Measurements from ENCODE around the gene RASL11B.

RASL11B gene

DNA sequence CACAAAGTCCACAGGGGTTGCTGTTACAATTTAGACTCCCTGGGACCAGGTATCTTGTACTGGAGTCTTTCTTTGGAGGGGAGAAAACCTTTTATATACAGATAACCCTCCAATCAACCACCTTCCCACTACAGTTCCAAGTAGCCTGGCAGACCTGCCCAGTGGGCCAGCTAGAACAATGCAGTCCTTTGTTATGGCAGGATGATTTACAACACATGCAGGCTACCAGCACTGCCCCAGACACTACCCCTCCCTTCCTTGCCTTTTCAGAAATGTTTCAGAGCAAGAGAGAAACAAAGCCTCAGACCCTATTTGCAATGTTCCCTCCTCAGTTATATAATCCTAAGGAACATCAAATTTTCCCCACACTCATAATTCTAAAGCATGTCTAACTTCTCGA lies 11.1 kb downstream of the RASL11B start:
- no peak for DNase-seq
- TF ChIP-seq POLR2A (IDR thresholded peaks at IDR 0.05; ENCODE audit: low read length) = no peak
- TF ChIP-seq GATA1 (IDR thresholded peaks at IDR 0.05; ENCODE audit: low read depth, low read length) = no peak

DNA sequence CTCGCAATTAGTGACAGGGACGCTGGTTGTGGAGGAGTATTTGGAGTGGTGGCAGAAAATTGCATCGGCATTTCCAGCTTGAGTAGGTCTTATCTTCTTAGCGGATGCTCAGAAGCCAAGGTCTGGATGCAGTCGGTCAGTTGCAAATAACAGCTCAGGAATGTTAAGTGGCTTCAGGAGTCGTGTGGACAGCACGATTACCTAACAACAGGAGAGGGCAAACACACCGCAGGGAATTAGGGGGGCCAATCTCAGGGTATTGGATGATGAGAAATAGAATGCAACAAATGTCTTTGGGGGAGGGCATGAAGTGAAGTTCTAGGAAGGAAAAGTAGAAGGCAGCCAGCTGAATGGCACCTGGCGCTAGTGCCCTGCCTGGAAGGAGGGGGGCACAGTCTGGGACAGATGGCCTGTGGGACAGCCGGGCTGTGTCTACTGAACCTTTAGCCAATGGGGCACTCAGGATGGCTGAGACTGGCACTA lies 11.8 kb downstream of the RASL11B start:
- TF ChIP-seq GATA1 (IDR thresholded peaks at IDR 0.05; ENCODE audit: low read depth, low read length) (no peak), POLR2A (IDR thresholded peaks at IDR 0.05; ENCODE audit: low read length) (no peak)
- no peak for DNase-seq

DNA sequence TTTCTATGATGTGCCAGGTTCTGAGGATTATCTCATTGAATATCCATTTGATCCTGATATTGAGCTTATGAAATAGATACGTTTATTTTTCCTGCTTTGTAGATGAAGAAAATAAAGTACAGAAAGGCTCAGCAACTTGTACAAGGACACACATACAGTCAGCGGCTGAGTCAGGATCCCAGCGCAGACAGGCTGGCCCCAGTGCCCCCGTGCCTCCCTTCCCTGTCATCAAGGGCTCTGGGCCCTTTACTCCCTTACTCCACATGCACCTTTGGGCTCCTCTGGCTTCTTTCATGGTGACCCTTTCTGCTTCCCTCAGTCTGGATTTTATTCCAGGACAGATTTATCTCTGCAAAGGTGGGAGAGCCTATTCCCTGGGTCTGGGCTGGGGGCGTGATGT lies 12.8 kb downstream of the RASL11B start:
- no peak for TF ChIP-seq POLR2A (IDR thresholded peaks at IDR 0.05; ENCODE audit: low read length)
- no peak for TF ChIP-seq GATA1 (IDR thresholded peaks at IDR 0.05; ENCODE audit: low read depth, low read length)
- no peak for DNase-seq

DNA sequence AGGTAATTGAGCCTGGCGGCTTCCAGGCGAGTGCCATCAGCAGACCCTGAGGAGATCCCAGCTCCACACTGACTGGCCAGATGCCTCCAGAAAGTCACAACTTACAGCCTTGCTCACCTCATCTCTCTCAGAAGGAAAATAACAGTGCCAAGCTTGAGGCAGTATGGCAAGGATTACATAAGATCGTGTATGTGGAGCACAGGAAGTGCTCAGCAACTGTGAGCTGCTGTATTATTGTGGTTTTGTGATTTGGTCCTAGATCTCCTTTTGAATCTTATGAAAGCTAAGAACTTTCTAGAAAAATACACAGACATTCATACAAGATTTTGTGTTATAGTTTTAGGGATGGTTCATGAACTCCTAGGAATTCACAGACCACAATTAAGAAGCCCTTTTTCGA lies 14.0 kb downstream of the RASL11B start:
- TF ChIP-seq POLR2A (IDR thresholded peaks at IDR 0.05; ENCODE audit: low read length) = no peak
- no peak for TF ChIP-seq GATA1 (IDR thresholded peaks at IDR 0.05; ENCODE audit: low read depth, low read length)

DNA sequence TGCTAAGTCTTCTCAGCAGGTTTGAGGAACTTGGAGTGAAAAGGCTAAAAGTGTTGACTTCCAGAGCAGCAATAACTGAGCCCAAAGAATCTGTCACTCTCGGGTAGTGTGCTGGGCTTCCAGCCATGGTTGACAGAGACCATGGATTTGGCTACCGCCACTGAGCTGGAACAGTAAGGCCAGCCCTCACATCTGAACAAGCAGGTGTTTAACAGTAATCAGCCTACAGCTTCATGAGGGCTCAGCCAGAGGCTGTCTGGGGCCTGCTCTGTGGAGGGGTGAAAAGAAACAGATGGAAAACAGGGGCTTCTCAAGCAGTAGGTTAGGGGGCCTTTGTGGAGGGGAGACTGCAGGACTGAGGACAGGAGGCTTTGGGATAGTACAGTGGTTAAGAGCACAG lies 14.9 kb downstream of the RASL11B start:
- TF ChIP-seq POLR2A (IDR thresholded peaks at IDR 0.05; ENCODE audit: low read length) (no peak), GATA1 (IDR thresholded peaks at IDR 0.05; ENCODE audit: low read depth, low read length) (no peak)
- DNase-seq = no peak

More for the DNA sequence above, 14.0 kb downstream of the RASL11B start:
- DNase-seq = no peak

DNA sequence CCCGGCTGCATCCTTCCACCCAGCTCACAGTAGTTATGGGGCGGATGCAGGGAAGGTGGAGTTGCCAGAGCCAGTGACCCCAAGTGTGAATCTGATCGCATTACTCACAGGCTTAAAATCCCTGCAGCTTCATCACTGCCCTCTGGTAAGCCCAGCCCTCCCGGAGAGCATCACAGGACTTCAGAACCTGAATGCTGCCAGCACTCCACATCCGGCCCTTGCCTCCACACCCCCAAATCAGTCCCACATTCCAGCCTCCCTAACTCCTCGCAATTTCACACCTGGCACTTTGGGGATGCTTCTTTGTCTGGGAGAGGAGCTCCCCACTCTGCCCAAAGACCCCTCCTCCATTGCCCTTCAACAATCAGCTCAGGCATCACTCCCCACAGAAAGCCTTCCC lies 15.6 kb downstream of the RASL11B start:
- no peak for TF ChIP-seq GATA1 (IDR thresholded peaks at IDR 0.05; ENCODE audit: low read depth, low read length)
- TF ChIP-seq POLR2A (IDR thresholded peaks at IDR 0.05; ENCODE audit: low read length) = no peak
- DNase-seq = no peak

DNA sequence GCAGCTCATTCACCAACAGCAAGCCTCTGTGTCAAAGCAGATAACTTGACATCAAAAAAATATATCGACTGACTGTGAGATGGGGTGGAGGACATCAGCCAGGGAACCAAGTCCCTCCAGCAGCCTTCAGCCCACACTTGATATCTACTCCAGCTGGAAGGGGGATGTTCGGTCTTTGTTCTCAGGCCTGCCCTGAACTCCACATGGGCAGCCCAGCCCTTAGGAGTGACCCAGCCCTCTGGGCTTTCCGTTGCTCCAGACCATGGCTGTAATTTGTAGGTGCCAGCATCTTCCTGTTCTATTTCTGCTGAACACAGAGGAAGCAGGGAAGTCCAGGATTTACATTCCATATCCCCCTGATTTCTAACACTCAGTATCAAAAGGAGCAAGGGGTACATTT lies 17.4 kb downstream of the RASL11B start:
- TF ChIP-seq POLR2A (IDR thresholded peaks at IDR 0.05; ENCODE audit: low read length) (no peak), GATA1 (IDR thresholded peaks at IDR 0.05; ENCODE audit: low read depth, low read length) (no peak)
- DNase-seq = no peak

DNA sequence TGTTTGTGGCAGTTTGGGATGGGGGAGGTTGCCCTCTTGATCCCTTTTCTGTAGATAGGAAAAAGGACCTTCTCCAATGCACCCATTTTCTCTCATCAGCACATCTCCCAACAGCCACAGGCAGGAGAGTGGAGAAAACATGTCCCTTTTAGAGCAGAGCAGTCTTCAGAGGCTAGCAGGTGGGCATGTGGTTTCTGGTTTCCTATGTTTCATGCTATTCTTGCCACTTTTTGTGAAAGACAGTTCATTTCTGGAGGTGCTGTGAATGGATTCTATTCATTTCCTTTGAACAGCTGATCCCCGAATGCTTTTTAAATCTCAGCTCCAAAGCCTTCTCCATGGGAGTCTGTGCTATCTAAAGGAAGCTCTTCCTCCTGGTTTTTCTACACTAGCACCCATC lies 18.9 kb downstream of the RASL11B start:
- TF ChIP-seq GATA1 (IDR thresholded peaks at IDR 0.05; ENCODE audit: low read depth, low read length) (no peak), POLR2A (IDR thresholded peaks at IDR 0.05; ENCODE audit: low read length) (no peak)
- DNase-seq = no peak

DNA sequence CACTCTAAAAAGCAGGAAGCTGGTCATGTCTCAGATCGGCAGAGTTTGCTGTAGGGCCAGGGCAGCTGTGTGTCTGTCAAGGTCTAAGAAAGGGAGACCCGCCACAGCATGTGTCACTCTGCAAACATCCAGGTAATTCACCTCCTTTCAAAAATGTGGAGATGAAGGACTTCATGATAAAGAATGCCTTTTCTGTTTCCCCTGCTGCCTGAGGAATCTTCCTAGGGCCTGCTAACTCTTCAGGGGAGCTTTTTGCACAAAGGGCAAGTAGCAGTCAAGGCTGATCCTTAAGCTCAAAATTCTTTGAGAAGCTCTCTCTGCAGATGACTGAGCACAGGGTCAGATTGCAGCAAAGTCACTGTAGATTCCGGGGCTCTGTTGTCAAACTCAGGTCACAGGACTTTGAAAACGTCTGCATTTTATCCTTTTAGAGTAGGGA lies 21.1 kb downstream of the RASL11B start:
- no peak for DNase-seq
- no peak for TF ChIP-seq POLR2A (IDR thresholded peaks at IDR 0.05; ENCODE audit: low read length)
- TF ChIP-seq GATA1 (IDR thresholded peaks at IDR 0.05; ENCODE audit: low read depth, low read length) = no peak

DNA sequence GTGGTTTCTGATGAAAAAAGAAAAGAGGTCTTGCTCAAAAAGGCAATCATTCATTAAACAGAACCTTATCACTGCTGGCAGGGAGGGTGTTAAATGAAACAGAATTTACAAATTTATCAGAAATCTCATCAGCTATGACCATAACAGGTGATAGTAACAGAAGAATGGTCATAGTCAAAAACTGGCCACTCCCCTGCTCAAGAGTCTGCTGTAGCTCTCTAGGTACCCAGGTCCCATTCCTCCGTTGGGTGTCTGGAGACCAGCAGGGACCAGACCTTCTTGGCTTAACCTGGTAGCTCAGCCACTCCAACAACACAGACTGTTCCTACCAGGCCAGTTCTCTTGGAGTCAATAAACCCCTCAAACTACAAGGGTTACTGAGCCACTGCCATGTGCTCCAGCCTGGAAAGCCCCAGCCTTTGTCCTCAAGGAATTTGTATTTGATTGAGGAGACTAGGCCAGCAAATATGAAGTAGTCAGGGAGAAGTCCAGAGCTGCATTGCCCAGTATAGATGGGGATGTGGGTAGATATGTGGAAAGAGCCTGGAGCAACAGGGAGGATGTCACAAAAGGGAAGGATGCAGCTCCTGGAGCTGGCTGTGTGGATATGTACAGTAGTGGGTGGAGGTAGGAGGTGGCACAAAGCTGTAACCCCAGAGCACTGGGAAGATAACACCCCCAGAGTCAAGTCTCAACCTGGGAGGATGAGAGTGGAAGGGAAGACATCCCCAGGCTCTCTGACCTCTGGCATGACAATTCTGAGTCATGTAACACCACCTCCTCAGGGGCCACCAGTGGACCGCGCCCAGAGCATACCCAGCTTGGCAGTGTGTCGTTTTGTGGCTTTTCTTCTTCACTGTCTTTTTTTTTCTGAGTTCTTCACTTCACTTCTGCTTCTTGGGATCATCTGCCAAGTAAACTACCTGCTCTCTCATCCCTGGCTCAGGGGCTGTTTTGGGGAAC lies 21.9 kb downstream of the RASL11B start:
- no peak for TF ChIP-seq POLR2A (IDR thresholded peaks at IDR 0.05; ENCODE audit: low read length)
- no peak for DNase-seq

DNA sequence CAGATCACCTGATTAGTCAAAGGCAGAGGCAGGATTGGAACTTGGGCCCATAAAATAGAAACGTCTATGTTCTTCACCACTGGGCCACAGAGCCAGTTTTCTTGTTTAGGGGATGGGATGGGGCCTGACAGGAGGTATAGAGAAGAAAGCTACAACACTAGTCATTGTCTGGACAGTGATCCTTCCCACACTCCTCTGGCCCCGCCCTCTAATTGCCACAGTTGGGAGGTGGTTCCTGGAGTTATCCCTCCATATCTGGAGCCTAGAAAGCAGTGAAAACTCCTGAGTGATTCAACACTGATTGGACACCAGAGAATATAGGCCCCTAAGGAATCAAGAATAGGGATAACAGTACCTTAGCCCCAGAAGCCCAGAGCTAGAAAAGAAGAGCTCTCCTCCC lies 22.9 kb downstream of the RASL11B start:
- TF ChIP-seq POLR2A (IDR thresholded peaks at IDR 0.05; ENCODE audit: low read length) (no peak), GATA1 (IDR thresholded peaks at IDR 0.05; ENCODE audit: low read depth, low read length) (no peak)
- no peak for DNase-seq

DNA sequence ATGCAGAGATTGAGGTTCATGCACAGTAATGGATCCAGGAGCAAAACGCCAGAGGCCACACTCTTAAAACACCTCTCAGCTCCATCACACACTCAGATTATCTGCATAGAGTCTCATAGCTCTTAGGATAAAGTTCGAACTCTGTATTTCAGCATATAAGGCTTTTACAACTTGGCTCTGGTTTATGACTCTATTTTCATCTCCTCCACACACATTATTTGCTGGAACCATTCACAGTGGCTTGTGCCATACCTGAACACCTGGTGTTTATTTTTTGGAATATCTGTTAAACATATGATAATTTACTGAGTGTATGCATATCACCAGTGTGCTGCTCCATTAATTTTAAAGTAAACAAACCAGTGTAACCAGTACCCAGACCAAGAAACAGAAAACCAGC lies 27.2 kb downstream of the RASL11B start:
- no peak for DNase-seq
- TF ChIP-seq POLR2A (IDR thresholded peaks at IDR 0.05; ENCODE audit: low read length) = no peak
- no peak for TF ChIP-seq GATA1 (IDR thresholded peaks at IDR 0.05; ENCODE audit: low read depth, low read length)

DNA sequence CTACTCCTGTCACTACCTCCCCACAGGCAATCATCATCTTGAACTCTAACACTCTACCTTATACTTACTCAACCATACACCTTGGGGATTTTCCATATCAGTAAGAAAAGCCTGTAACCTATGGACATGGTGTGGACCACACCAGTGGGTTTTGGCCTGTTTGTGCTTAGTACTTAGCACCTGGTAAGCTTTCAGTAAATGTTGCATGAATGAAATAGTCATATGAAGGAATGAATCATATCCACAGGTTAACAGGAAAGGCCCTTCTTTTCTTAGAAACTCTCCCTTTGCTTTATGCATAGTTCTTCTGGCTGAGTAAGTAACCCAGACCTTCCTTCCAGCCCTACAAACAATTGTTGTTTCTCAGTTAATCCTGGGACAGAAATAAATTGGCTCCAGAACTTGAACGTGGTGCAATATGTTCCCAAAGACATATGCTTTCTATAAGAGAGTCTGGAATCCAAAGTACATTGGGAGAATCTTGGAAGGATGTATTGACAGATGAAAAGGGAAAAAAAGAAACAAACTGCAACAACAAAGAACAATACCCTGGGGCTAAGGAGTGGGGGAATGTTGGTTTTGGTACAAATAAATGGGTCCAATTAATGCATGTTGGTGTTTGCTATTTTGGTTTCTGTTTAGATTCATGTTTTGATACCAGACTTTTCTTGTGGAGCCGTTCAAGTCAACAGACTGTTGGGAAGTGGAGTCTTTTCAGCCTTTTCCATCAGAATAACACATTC lies 27.8 kb downstream of the RASL11B start:
- no peak for TF ChIP-seq GATA1 (IDR thresholded peaks at IDR 0.05; ENCODE audit: low read depth, low read length)
- no peak for TF ChIP-seq POLR2A (IDR thresholded peaks at IDR 0.05; ENCODE audit: low read length)
- no peak for DNase-seq

DNA sequence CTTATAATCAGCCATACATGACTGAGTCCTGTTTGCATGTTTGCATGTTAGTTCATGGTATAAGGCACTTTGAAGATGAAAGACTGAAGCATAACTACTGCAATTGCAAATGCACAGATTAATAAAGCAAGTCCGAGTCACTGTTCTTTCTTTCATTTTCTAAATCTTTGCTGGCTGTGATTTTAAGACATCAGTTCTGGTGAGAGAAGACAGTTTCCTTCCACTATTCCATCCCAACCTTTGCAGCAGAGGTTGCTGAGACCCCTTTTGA lies 28.3 kb downstream of the RASL11B start:
- TF ChIP-seq POLR2A (IDR thresholded peaks at IDR 0.05; ENCODE audit: low read length) (no peak), GATA1 (IDR thresholded peaks at IDR 0.05; ENCODE audit: low read depth, low read length) (no peak)
- no peak for DNase-seq

DNA sequence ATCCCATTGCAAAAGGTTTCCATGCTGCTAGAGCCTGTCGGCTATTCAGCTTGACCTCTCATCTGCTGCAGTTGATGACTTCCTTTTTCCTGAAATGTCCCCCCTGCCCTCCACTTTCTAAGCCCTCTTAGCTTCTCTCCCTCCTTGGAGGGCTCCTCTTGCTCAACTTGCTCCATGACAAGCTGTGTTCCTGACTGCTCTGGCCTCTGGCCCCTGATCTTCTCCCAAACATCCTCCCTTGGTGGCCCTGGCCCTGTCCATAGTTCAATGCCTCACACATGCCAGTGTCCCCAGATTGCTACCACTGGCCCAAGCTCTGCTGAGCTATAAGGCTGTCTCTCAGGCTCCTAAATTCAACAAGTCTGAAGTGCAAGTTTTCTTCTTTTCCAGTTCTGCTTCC lies 29.6 kb downstream of the RASL11B start:
- DNase-seq = no peak
- TF ChIP-seq POLR2A (IDR thresholded peaks at IDR 0.05; ENCODE audit: low read length) (no peak), GATA1 (IDR thresholded peaks at IDR 0.05; ENCODE audit: low read depth, low read length) (no peak)
